ENCODE results near the gene GAS7.

The GAS7 gene

DNA sequence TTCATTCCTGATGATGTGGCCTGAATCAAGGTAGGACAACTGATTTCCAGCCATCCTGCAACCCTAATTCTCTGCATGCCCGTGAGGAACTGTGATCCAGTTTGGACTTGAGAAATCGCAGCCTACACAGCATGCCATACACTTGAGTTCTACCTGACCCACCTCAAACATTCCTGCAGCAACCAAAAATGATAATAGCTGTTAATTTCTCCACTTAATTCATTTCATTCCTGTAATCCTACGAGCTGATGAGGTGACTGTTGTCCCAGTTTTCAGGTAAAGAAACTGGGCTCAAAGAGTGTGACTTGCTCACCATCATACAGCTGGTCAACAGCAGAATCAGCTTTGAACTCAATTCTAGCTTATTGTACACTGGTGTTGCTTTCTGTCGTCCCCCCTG is 2.2 kb upstream of the GAS7 start:
- no peak for DNase-seq (ENCODE audit: low spot score)

DNA sequence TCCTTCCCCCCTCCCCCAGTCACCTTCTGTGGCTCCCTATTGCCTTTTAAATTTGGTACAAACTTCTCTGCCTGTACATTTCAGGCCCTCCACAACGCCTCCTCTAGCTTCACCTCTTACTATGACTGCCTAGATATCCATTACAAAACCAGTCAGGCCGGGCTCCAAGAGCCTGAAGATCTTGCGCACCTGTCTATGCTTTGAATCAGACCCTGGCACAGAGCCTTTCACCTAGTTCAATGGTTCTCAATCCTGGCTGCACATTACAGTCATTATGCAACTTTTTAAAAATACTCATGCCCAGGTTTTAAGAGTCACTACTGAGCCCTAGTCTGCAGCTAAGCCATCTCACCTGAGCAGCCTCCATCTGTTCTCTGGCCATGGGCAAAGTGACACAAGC is 1.6 kb upstream of the GAS7 start:
- DNase-seq (ENCODE audit: low spot score): no peak

DNA sequence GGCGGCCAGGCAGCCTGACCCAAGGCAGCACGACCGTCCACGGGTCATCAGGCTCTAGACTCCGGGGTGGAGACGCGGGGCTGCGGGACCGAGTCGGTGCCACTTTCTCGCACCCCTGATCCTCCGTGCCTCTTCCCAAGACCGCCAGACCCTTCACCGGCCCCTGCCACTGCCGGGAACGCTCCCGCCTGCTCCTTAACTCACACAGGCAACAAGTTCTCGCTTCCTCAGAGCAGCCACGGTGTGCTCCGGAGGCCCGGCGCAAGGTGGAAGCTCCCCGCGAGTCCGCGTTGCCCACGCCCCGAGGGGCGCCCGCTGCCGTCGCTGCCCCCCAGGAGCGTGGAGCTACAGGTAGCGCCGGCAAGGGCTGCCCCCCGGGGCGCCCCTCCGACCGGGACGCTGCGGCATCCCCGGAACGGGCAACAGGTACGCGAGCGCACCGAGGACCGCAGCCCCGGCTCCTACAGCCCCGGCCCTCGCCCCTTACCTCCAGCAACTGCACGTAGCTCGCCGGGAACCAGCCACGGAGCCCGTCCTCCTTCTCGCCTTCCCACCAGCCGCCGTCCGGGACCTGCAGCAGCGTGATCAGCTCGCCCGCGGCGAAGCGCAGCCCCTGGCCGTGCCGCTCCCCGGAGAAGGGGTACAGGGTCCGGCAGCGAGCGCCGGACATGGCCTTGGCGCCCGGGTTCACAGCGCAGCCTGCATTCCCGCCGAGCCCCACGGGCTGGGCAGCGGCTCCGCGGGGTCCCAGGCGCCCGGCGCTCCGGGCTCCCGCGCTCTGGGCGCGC is 491 bp downstream of the GAS7 start:
- no peak for DNase-seq (ENCODE audit: low spot score)

DNA sequence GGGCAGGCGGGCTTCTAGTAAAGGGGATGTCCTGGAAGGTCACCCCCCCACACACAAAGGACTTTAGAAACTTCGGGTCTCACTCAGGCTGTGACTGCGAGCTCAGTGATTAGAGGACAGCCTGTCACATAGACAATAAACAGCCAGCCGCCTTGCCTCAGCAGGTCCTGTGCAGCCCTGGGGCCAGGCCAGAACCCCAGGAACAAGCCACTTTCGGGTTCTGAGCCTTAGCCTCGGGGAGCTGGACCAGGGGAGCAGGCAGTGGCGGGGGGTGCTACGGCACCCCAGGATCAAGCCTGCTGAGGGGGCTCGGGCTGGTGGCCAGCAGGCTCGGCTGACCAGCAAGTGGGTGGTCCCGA is 1.1 kb downstream of the GAS7 start:
- no peak for DNase-seq (ENCODE audit: low spot score)

DNA sequence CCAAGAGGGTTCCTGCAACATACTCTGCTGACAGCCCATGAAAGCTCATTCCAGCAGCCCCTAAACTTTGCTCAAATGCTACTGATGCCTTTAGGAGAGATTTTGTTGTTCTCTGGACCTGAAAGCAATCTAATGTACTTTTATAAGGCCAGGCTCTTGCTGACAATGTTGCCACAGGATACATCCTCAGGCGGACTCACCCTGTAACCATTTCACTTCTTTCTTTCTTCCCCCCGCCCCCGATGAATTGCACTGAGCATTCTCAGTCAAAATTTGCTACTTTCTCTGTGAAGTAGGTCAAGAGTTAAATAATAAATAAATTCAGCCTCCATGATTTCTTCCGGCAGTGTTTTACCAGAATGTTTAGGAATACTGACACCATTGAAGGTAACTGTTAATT is 1.5 kb downstream of the GAS7 start:
- DNase-seq (ENCODE audit: low spot score): no peak

DNA sequence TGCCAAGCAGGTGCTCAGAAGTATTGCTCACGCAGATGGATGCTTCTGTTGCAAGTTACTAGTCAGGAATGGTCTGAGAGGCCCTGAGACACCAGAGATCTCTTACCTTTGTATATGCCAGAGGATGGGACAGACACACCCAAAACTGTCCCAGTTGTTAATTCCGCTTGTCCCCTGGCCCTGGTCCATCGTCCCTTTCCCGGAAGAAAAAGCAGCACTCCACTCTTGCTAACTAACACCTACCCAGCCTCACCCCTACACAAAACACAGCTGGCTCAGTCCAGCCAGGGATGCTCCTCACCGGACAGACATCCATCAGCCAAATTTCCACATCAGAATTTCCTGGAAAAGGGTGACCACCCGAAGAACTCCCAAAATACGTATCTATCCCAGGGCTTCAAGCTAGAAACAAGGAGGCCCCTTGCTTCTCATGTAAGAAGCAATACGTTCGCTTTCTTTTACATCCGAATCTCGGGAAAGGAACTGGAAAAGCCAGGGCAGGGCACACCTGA is 2.0 kb downstream of the GAS7 start:
- no peak for DNase-seq (ENCODE audit: low spot score)

DNA sequence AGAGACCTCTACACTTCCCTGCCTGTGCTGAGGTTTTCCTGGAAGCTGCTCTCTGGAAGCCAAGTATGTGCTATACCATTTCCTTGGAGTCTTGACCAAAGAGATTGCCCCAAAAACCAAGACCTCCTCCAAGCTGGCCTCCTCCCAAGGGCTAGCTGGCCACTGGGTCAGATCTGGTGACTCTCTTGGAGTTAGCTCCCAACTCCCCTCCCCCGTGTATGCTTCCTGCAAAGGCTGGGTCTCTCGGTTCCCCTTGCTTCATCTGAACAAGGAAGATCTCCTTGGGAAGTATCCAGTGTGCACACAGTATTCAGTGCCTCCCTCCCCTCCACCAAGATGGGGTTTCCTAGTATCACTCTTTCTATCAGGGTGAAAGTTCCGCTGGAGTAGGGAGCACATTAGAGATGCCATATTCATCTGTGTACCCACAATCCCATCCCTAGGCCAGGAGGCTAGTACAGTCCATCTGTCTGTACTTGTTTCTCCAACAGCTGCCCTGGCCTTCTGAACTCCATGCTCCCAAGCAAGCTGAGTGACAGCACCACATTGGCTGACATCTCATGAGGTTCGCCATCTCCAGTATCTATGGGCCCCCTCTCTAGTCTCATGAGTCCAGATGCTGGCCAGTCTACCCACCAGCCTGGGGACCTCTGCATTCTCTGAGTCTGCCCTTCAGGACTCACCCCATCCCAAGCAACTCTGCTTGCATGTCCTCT is 3.2 kb downstream of the GAS7 start:
- DNase-seq (ENCODE audit: low spot score): no peak

DNA sequence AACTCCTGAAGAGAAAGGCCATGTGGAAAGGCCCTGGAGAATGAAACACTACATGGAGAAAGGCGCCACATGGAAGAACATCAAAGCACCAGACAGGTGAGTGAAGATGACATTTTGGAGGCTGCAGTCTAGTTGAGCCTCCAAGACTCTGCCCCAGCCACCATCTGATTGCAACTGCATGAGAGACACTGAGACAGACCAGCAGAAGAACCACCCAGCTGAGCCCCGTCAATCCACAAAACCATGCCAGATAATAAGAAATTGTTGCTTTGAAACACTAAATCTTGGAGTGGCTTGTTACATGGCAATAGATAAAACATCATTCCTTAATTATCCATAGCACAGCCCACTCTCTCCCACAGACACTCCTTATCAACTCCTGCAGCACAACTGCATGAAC is 4.8 kb downstream of the GAS7 start:
- no peak for DNase-seq (ENCODE audit: low spot score)

DNA sequence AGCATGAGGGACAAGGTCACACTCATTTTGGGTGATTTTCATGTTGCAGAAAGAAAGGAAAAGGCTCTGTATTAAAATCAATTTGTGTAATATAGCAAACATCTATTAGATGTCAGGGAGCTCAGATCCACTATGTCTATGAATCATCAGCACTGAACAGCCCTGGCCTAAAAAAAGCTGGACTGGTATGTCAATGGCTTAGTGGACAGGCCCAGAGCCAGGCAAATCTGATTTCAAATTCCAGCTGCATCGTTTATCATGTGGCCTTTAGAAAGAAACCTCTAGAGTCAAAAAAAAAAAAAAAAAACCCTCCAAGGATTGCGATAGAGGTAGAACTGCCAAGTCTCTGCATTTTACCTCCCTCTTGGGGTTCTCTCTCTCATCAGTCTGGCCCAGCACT is 5.4 kb downstream of the GAS7 start:
- DNase-seq (ENCODE audit: low spot score): no peak

DNA sequence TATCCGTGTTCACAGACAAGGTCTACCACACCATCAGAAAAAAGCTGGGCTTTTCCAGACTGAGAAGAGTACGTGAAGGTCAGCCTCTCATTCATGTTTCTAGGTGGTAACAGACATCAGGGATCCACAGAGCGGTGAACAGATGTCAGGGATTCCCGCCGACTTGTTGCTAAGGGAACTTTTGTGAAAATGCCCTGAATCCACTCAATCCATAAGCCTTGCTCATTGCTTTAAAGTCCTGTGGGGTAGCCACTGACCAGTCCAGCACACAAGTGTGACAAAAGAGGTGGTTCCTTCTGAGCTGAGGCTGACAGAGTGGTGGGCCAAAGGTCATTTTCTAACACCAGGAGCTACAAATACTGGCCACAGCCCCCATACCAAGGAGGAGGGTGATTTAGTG is 5.9 kb downstream of the GAS7 start:
- DNase-seq (ENCODE audit: low spot score): no peak

DNA sequence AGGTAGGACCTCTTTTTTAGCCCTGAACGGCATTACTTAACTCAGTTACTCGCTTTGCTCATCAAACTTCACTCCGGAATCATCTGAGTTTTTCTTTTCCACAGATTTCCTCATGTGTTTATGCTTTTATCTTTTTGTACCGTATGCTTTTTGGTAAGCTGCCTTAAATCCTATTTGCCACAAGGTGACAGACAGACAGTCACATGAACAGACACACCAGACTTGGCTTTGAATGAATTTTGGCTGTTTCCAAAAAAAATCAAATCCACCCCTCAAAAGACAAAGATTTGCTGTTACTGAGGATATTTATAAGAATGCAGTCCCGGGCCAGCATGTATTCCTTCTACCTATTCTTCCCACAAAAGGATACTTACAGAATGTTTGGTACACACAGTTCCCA is 10.9 kb downstream of the GAS7 start:
- no peak for DNase-seq (ENCODE audit: low spot score)

DNA sequence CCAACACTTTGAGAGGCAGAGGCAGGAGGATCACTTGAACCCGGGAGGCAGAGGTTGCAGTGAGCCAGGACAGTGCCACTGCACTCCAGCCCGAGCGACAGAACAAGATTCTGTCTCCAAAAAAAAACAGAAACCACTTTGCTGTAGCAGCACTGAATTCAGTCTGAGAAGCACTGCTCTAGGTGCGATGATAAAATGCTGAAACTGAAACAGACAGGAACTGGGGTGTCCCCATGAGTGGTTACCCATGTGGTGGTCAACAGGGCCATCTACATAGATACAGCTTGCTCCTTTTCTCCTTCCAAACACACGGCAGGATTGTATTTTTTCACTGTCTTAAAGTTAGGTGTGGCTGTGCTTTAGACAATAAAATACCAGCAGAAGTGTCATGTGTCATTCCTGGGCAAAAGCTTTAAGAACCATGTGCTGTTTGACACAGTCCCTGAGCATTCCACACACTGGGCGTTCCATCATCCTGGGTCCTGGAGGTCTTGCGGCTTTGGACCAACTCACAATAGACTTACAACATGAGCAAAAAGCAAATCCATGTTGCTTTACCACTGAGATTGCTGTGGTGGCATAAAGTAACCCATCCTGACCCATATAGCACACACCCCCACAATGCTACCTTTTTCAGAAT is 11.5 kb downstream of the GAS7 start:
- DNase-seq (ENCODE audit: low spot score): no peak

DNA sequence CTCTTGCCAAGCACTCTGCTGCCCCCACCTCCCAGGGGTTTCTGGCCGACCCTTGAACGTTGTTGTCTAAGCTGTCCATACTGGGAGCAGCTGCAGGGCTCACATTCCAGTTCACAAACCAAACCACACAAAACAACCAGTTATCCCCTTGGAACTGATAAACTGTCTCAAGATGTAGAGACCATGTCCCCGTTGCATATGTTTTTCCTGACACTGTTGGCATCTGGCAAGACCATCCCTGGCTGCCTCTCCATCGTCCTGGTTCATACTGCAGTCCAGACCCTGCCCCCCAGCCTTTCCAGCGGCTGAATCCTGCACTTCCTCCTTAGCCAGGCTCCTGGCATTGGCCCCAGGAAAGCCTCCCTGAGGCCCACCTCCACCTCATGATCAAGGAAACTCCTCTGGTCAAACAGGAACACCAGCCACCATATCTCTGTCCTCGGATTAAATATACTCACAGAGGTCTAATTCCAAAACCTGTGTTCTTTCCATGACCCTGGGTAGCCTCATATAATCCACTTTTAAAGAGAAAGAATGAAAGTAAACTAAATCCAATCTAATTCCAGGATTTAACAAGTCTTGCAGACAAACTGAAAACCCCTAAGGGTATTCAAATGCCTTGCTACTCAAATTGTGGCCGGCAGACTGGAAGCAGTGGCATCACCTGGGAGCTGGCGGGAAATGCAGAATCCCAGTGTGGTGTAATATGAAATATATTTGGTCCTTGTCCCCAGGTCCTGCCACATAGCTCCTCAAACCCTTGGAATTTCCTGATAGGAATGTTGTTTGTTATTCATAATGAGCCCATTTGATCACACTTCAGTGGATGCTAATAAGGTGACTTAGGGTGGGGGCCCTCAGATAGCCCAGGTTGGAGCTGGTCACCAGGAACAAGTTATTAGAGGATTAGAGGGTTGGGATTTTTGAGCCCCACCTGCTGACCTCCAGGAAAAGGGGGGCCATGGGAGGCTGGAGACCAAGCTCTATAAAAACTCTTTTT is 14.2 kb downstream of the GAS7 start:
- no peak for DNase-seq (ENCODE audit: low spot score)

DNA sequence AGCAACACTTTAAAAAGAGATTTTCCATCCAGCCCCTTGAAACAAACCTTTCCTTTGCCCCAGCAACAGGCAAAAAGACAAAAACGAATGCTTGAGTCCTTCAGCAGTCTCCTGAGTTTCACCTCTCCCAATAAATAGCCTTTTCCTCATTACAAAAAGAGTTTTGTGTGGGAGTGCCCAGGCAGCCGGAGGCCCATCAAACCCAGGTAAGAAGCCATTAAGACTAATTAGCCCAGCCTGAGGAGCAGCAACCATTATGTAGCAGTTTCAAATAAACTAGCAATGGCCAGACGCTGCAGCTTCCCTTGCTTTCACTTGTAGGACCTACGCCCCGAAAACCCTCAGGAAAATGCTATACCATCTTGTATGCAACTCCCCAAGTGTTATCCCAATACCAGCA is 15.6 kb downstream of the GAS7 start:
- no peak for DNase-seq (ENCODE audit: low spot score)

DNA sequence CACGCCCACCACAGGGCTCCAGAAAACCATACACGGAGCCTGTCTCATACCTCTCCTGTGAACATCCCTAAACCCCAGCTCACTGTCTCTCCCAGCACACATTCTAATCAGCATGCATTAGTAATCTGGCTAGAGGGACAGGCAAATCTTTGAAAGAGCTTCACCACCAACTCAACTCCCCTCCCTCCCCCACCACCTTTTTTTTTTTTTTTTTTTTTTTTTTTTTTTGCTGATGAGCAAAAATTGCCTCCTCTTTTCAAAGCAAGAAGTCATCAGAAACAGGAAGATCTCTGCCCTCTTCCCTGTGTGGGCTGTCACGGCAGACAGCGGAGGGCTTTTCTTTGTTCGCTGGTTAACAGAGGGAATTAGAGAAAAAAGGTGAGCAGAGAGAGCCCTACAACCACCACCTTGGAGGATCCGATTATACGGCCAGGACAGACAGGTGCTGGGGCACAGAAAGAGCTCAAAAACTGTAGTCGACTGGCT is 19.9 kb downstream of the GAS7 start:
- no peak for DNase-seq (ENCODE audit: low spot score)

DNA sequence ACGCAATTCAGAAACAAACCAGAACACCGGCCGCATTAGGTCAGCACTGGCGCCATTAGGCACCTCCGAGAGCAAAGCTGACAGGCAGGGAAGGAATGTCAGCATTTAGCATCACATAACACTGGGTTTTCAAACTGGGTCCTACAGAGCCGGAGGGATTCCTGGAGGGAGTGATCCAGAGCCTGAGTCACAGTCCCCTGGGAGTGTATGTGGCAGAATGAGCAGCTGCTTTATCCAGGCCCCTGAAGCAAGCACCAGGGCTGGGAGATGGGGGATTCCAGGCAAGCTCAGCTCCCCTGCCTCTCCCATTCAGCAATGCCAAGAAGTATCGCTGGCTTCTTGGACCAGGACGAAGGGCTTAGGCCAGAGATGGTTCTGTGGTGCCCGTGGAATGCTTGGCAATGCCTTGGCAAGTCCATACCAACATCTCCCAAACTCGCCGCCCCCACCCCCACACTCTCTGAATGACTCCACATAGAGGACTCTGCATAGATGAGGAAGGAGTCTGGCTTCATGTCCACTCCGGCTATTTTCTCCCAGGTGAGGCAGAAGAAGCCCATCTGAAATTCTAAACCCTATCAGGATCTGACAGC is 20.4 kb downstream of the GAS7 start:
- no peak for DNase-seq (ENCODE audit: low spot score)

DNA sequence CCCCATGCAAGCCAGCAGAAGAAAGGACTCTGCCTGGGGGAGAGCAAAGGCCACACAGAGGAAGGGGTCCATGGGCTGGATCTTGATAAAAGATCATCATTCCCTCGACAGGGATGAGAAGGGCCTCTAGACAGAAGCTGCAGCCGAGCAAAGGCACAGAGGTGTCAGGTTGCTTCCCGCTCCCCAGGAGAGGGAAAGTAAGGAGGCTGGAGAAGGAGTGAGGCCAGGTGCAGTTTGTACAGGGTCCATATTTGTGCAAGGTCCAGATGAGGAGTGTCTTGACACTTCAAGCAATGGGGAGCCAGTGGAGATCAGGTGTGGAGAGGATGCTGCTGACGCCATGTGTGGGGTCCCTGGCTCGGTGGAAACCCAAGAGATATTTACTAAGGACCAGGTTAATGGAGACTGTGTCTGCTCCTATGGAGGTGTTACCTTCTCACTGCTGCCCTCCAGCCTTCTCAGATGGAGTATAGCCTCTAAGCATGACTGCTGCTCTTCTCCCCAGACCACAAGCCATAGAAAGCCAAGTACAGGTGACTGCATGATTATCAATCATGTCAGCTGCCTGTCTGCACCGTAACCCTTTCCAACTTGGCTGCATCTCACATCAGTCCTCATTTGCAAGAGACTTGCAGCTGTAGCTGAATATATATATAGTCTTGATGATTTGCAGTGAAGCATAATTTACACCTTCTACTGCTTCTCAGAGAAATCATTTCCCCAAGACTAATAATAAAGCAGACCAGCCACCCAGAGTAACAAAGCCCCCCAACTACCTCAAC is 21.1 kb downstream of the GAS7 start:
- no peak for DNase-seq (ENCODE audit: low spot score)

DNA sequence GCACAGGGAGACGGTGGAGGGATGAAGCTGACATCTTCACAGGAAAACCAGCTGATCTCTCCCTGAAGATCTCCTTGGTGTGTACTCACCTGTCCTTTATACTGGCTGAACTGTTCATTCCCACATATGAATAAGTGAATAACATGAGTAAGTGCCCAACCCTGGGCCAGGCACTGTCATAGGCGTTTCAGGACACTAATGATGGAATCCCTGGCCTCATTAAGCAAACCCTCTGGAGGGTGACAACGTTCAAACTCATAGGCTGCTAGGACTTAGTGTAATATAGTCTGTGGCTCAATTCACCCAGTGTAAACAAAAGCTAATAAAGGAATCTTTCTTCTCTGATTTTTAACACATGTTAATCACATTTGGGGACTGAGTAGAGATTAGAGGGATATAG is 24.5 kb downstream of the GAS7 start:
- DNase-seq (ENCODE audit: low spot score): no peak

DNA sequence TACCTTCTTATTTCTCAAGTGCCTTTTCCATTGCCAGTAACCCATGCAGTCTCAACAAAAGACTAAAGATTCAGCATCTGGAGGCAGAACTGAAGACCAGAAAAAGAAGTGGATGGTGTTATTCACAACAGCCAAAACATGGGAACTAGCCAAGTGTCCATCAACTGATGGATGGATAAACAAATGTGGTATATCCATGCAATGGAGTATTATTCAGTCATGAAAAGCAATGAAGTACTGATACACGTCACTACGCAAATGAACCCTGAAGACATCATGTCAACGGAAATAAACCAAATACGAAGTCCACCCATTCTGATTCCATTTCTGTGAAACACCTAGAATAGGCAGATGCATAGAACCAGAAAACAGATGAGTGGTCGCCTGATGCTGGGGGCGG is 25.6 kb downstream of the GAS7 start:
- no peak for DNase-seq (ENCODE audit: low spot score)

DNA sequence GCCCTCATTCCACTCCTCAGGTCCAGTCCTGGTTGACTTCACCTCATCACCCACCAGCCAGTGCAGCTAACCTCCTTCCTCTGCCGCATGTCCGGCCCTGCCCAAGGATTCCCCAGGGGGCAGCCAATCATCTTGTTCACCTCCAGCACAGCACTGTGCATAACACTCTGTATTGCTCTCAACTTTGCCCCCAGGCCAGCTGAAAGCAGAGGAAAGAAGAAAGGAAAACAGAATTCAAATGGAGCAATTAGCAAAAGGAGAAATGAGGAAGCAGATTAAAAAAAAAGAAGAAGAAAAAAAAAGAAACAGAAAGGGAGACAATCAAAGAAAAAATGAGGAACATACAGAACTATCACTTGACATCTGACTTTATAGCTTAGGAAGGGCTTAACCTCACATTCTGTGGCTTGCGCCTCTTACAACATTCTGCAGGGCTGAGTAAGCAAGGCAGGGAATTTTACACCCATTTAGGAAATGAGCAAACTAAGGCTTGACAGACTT is 26.1 kb downstream of the GAS7 start:
- no peak for DNase-seq (ENCODE audit: low spot score)

Measured in activated CD4-positive, alpha-beta T cell treated with anti-CD3 and anti-CD28 coated beads, Interleukin-2, Interleukin-4, amounts not matched to agents 100 ng/mL and 50 ng/mL, durations not matched to agents 16 hours and 8 hours (primary cell).